ENCODE measurements around the gene SERTAD2. TPM values are rescaled to one million over a fixed set of nuclear protein-coding genes. Genes with fewer than 3 reads are reported as not detected.

SERTAD2 gene
- total and polyA plus RNA-seq, 2 donors (not counting 3 experiments of a cell fraction or from before 2014, with no cell fraction given): 5.5 to 11.2 TPM

GRCh38 chr2:64677530-64677929, 23.8 kb upstream of the SERTAD2 start:
- Histone ChIP-seq H3K9ac (replicated peaks; ENCODE audit: extremely low read depth, insufficient read depth, low read length) (no peak overlapping the region), H2AFZ (ENCODE audit: low read depth, low read length) (no peak overlapping the region), H3K9me1 (replicated peaks; ENCODE audit: control insufficient read depth, extremely low read depth, insufficient read depth, low read length) (no peaks in the 10 kb centered on the region), H3K79me2 (ENCODE audit: control insufficient read depth, insufficient read depth, low read length) (no peaks in the 10 kb centered on the region), H3K27me3 (ENCODE audit: control insufficient read depth in 2 of 2, insufficient read depth in 2 of 2, low read length in 2 of 2) (no peaks in the 10 kb centered on the region), H3K4me2 (ENCODE audit: insufficient read depth, low read length) (no peak overlapping the region), H4K20me1 (replicated peaks; ENCODE audit: control insufficient read depth, extremely low read depth, insufficient read depth, low read length) (no peaks in the 10 kb centered on the region), H3K36me3 (ENCODE audit: control insufficient read depth in 2 of 2, extremely low read depth in 1 of 2, insufficient read depth in 2 of 2, low read length in 2 of 2) (no peaks in the 10 kb centered on the region), H3K4me1 (ENCODE audit: control insufficient read depth, extremely low read depth, insufficient read depth, low read length) (no peaks in the 10 kb centered on the region), H3K4me3 (replicated peaks in 1 of 3; ENCODE audit: insufficient read depth in 1 of 3, low read depth in 1 of 3, low read length in 3 of 3) (no peak overlapping the region), H3K27ac (ENCODE audit: insufficient read depth, low read depth, low read length) (no peak overlapping the region), H3K9me3 (replicated peaks; ENCODE audit: control insufficient read depth, insufficient read depth, low read length) (no peaks in the 10 kb centered on the region)
- POLR2A ChIA-PET: no interaction called here
- DNase-seq (ENCODE audit: low read depth, low spot score): no peak
- TF ChIP-seq CTCF (IDR thresholded peaks at IDR 0.05; ENCODE audit: extremely low read depth in 1 of 2, insufficient read depth in 1 of 2, low read depth in 1 of 2, low read length in 2 of 2) (no peak), POLR2A (IDR thresholded peaks at IDR 0.05; ENCODE audit: low read depth, low read length) (no peak), FOS (IDR thresholded peaks at IDR 0.05; ENCODE audit: borderline replicate concordance, insufficient read depth, low read length) (no peak), POLR2AphosphoS5 (IDR thresholded peaks at IDR 0.05; ENCODE audit: insufficient read depth, low read depth, low read length) (no peak), MYC (IDR thresholded peaks at IDR 0.05; ENCODE audit: low read depth, low read length) (no peak), MAX (IDR thresholded peaks at IDR 0.05; ENCODE audit: insufficient read depth, insufficient read length) (no peak), JUN (IDR thresholded peaks at IDR 0.05; ENCODE audit: borderline replicate concordance, insufficient read depth, insufficient read length, low read depth) (no peak), GATA2 (IDR thresholded peaks at IDR 0.05; ENCODE audit: insufficient read depth, insufficient read length, low read depth, low read length) (no peak), EZH2 (IDR thresholded peaks at IDR 0.05; ENCODE audit: borderline replicate concordance, low read depth, low read length, severe bottlenecking) (no peak)
- CTCF ChIA-PET: interaction anchor here (1.1 to 1.6 kb wide), 2 partner anchors 10 to 31 kb away, joined by 3 read pairs; no protein-coding TSS in a partner anchor
- dilution Hi-C loops (cut with MboI; ENCODE audit: extremely low pct_ligation_motif_present, low sequenced_read_pairs) (no loop called here), intact Hi-C loops (cut with micrococcal nuclease) (no loop called here)
- FAIRE-seq: no peak
- BruUV-seq (replicated peaks): no TSS peak

Data from endothelial cell of umbilical vein (primary cell).